Measurements from ENCODE around the gene GRIK4.

Gene GRIK4

DNA sequence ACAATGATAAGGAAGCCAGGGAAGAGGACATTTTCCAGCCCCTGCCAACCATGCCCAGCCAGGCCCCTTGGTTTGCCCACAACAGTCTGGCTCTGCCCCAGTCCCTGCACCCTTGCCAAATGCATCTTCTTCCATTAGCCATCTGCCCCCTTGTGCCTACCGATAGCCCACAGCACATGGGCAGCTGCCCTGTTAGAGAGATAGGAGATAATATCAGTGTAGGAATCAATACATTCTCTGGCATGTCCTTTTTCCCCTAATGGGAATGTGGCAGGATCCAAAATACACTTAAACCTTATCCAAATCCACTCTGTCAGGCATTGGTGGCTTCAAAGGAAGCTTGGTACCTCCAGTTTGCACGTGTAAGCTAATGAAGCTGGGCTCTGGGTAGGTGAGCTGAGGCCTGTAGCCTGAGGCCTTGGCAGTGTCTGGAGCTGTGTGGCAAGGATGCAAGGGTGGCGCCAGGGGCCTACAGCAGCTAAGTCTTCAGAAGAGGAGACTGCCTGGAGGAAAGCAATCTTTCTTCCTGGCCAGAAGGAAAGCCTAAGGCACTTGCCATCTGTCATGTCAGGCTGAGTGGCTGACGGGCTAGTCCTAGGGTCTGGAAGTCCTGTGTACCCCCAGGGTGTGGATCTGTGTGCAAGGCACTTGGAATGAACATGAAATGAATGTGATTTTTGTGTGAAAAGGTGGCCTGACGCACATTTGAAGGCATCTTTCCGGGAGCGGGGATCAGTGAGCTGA is 348.2 kb downstream of the GRIK4 start:
- DNase-seq: no peak

DNA sequence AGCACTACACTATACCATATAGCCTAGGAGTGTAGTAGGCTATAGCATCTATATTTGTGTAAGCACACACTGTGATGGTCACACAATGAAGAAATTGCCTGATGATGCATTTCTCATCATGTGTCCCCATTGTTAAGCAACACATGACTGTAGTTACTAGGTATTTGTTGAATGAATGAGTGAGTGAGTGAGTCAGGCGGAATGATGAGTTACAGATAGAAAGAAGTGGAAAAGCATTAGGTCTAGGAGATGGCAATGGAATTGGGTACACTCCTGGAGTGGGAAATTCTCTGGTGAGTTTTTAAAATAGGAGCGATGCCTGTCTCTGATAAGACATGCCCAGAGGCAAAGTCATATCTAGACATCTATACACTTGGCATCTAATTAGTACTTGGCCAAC is 351.8 kb downstream of the GRIK4 start:
- no peak for DNase-seq

DNA sequence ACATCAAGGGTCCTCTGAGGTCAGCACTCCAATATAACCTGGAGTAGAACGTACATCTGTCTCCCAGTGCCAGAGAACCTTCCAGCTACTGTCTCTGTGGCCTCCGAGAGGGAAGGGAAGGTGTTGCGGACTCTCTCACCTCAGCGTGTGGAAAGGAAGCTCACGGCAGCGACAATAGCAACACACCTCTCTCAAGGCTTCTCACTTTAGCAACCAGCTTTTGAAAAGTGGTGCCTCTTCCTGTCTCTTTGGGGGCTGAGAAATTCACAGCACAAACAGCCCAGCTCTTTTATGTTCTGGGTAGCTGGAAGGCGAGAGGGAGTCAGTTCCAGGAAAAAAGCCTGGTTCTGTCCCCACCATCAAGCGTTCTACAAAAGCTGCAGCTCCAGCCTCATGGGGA is 355.5 kb downstream of the GRIK4 start:
- DNase-seq: no peak

DNA sequence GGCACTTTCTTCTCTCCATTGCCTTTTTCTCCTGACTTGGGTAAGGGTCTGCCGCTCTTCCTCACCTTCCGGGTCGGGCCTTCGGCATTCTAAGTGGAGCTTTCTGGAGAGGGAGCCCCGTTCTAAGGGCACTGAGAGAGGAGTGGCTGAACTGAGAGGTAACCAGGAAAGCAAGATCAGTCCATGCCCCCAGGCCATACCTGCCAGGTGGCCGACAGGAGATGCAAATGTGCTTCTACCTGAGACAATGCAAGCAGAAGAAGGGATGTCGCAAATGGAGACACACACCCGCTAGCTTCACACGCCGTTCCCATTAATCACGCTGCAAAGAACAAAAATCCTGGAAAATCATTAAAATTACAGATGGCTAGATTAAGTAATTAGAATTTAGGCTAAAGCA is 356.0 kb downstream of the GRIK4 start:
- DNase-seq: no peak

DNA sequence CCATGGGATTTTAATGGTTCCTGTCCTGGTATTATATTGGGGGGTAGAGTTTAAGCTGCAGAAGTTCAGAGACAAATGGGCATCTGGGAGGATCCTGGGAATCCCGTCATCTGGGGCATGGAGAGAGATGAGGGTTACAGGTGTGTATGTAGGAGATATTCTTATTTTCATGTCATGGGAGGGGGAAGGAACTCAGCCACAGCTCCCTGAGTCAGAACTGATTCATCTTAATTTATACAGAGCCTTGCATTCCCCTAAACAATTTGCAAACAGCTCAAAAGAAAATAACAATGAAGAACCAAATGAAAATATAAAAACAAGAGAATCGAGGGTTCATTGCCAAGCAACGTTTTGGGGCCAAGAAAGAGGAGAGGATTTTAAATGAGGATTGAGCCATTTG is 356.4 kb downstream of the GRIK4 start:
- DNase-seq: no peak

DNA sequence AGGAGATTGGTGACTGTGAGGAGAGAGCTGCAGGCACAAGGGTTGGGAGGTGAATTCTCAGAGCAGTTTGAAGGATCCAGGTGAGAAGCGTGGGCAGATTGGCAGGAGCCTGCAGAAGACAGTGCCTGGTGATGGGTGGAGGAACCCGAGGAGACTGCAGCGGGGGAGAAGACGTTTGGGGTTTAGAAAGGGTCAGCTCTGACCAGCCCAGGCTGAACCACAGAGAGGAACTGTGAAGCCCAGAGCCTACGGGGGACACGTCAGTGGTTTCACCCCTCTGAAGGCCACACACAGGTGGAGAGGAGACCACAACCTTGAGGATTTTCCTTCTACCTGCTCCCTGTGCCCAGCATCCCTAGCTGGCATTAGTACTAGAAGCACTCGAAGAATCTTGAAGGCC is 357.5 kb downstream of the GRIK4 start:
- DNase-seq: no peak

DNA sequence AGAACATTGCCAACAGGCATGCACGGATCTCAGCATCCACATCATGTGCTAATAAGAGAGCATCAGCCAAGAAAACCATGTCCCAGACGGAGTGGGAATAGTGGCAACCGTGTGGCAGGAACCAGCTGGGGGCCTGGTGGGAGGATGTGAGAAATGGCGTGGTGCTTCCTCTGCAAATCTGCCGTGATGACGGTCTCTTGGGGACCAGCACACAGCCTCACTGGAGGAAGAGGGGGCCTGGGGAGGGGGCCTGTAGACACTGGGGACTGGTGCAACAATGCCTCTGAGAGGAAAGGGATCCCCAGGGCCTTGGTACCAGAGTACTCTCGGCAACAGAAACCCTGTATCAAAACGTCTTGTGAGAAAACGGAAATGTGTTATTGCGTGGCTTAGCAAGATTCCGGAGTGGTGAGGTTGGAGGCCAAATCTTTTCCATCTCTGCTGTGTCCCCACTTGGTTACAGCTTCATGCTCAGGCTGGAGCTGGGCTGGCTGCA is 358.0 kb downstream of the GRIK4 start:
- no peak for DNase-seq

DNA sequence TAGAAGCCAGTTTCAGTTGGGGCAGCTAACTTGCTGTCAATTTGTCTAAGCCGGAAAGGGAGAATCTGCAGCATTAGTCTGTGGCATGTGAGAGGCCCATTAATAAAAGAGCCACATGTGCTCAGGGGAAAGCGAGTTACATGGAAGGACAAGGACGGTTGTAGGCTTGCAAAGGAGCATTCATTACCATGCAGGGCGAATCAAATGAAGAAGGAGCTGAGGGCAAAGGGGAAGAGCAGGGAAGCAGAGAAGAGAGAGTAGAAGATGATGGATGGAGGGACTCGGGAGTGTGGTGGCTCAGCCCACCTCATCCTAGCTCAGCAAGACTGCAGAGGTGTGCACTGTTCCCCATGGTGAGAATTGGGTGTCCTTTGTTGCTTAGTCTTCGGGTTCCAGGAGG is 359.6 kb downstream of the GRIK4 start:
- DNase-seq: no peak

DNA sequence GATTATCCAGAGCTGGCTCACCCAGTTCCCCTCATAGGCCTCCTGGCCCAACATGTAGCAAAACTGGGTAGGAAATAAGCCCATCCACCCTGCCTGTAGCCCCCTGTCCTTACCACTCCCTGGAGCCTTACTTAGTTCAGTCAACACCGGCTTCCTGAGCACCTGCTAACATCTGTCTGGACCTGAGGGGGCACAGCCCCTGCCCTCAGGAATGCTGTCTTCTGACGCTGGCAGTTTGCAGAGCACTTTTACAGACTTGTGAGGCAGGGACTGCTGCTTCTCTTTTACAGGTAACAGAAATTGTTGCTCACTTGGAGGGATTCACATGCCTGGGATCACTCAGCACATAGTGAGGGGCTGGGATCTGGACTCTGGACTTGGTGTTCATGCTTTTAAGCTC is 360.4 kb downstream of the GRIK4 start:
- DNase-seq: no peak

DNA sequence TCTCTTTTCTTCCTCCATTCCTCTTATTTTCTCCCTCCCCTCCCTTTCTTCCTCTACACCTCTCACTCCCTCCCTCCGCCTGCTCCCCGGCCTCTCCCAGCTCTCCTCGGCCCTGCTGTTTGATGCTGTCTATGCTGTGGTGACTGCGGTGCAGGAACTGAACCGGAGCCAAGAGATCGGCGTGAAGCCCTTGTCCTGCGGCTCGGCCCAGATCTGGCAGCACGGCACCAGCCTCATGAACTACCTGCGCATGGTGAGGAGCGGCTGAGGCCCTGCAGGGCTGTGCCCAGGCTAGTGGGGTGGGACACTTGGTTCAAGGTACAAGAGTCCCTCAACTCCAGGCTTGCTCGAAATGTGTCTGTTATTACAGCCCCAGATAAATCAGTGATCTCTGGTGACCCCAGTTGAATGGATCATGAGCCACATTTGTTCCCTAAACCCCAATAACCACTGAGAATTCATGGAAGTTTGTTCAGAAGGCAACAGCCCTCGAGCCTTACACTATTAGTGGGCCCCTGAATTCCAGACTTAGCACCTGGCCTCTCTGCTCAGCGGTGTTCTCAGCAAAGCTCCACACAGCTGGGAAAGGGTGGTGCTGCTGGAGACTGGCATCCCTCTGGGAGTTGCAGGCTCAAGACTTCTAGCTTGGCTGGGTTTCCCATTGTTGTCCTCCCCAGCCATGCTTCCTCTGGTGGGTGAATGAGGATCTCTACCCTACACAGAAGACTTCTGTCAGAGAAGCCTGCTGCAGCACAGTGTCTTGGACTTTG is 362.6 kb downstream of the GRIK4 start:
- no peak for DNase-seq

DNA sequence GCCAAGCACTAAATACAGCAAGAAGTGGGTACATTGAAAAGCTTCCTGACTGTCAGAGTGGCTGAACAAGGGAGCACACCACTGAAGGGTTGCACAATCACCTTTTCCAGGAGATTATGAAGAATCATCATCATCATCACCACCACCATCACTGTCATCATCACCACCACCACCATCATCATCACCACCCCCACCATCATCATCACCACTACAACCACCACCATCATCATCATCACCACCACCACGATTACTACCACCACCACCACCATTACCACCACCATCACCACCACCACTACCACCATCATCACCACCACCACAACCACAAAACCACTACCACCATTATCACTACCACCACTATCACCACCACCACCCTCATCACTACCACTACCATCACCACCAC is 364.4 kb downstream of the GRIK4 start:
- no peak for DNase-seq

DNA sequence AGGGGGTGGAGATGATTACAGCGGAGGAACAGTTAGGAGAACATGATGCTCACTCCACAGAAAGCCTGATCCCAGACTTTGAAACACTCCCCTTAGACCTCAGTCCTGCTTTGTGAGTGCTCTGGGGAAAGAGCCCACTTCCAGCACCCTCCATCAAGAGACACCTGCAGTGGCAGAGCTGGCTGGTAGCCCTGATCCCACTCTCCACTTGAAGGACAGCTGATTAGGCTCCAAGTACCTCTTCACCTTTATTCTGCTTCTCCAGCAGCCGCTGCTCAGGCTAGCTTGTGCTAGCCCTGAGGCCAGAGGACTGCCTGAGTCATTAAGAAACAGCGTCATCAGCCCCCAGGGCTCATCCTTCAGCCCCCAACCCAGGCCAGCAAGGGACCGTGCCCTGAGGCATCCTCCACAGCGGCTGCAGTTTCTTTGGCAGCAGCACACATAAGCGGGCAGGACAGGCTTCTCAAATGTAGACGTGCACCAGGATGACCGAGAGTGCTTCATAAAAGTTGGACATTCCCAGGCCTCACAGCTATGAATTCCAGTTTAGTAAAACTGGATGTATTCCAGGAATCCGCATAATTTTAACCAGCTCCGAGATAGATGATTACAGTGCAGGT is 366.3 kb downstream of the GRIK4 start:
- no peak for DNase-seq

DNA sequence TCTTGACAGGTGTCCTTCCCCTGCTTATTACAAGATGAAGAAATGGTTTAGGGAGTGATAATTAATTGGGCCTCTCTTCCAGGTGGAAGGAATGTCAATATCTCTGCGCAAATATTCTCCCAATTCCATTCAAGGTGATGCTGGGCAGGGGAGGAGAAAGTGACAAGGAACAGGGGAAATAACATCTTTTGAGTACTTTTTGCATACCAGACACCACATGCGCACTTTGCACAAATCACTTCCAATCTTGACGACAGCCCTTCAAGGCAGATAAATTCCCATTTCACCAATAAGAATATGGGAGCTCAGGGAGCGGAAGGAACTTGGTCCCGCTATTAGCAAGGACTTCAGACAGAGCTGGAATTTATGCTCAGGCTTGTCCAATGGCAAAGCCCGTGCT is 367.2 kb downstream of the GRIK4 start:
- DNase-seq: no peak

DNA sequence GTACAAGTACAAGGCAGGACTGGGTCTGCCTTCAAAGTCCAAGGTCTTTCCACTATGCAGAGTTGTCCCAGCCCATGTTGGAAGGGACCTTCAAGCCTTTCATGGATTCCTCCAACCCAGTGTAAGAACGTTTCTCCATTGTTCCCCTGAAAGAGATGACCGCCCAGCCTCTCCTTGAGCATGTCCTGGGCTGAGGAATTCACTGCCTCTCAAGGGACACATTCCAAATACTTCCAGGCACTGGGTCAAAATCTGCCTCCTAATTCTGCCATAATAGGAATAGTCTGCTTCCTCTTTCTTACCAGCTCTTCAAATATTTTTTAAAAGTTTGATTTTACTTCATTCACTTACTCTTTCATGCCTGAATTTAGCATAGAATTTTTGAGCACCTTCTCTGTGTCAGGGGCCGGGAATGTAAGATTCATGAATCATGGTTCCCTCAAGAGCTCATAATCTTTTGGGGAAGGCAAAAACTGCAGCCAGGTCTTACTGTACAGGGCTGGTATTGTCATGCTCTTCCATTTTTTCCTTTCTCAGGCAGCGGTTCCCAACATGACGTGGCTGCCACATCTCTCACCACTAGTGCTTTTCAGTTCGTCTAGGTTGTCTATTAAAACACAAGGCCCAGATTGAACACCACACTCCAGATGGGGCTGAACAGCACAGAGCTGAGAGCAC is 369.1 kb downstream of the GRIK4 start:
- no peak for DNase-seq

DNA sequence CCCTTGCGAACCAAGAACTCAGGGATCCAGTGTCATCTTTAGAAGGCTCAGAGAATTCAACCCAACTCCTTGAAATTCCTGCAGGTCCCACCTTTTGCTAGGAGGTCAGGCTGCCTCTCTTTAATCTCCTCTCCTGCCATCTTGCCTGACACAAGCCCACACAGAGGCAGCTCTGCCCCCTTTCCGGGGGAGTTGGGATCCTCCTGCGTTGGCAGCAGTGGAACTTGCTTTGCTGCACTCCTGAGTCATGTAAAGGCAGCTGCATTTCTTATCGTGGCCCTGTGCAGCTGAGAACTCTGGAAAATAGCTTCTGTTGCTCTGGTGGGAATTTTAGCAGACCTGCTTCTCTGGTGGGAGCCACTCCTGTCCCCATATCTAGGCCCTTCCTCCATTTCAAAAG is 370.0 kb downstream of the GRIK4 start:
- DNase-seq: no peak

DNA sequence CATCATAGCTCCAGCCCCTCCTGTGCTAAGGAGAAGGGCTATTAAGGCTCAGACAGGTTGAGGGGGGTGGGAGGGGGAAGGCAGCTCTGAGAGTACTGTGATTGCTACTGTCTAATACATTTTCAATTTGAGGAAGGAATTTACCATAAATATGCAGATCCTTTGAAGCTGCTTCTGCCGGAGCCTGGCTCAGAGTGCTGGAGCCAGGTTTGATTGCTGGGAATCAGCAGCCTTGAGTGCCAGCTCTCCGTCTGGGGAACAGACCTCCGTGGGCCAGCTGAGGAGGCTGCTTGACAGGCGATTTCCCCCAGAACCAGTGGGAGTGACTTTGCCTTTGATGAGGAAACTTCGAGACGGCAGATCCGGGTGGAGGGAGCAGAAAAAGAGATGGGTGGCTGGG is 370.6 kb downstream of the GRIK4 start:
- DNase-seq: no peak

DNA sequence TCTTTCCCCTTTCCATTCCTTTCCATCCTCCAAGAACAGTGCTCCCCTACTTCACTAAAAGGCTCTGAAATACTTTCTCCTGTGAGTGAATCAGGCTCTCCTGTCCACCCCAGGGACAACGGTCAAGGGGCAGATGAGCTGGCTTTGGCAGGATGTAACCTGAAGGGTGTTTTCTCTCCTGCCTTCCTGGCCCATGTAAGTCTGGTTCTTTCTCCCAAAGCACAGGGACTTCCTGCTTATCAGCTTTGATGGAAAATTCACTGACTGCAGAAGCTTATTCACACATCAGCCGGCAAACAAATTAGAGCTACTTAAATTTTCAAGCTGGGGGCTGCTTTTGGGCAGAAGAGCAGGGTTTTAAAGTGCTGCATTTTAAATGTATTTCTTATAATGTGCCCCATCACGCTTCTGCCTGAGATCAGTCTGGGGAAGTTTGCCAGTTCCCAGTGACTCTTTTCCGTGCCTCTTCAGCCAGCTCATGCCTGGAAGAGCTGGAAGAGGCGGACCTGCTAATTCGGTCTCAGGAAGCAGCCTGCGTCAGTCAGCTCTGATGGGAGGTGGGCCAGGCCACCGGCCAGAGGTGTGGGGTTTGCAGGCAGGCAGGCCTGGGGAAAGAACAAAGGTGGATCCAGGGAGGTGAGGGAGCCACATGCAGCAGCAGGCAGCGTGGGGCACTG is 372.0 kb downstream of the GRIK4 start:
- DNase-seq: no peak

DNA sequence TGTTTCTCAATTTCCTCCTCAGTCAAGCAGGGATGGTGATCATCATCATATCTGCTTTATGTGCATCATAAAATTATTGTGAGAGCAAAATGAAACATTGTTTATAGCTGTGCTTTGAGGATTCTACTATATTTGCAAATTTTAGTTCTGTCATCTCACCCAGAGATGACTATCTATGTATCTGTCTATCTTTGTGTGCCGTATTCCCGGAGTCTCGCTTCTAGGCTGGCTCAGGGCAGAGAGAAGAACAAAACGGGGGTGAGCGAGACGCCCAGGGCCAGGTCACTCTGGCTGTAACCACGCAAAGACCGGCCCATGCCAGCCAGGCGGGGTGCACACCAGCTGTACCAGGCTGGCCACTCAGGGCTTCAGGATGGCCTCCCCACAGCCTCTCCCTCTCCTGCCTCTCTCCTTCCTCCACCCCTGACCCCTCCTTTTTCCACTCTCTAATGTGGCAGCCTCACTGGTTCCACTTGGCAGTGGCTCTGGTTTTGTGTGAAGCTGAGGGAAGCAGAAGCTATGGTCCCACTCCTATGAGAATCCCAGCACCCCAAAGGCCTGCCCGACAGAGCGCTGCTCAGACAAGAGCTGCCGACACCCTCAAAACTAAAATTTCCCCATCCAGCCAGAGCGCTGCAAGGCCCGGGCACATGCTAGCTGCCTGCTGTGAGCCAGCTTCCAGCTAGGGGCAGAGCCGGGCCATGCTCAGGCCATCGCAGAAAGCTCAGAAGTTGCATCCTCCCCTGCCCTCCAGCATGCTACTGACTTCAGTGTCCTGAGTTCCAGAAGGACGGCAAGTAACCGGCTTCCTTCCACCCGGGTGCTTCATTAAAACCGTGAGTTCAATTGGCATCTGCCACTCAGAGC is 372.8 kb downstream of the GRIK4 start:
- DNase-seq: no peak

DNA sequence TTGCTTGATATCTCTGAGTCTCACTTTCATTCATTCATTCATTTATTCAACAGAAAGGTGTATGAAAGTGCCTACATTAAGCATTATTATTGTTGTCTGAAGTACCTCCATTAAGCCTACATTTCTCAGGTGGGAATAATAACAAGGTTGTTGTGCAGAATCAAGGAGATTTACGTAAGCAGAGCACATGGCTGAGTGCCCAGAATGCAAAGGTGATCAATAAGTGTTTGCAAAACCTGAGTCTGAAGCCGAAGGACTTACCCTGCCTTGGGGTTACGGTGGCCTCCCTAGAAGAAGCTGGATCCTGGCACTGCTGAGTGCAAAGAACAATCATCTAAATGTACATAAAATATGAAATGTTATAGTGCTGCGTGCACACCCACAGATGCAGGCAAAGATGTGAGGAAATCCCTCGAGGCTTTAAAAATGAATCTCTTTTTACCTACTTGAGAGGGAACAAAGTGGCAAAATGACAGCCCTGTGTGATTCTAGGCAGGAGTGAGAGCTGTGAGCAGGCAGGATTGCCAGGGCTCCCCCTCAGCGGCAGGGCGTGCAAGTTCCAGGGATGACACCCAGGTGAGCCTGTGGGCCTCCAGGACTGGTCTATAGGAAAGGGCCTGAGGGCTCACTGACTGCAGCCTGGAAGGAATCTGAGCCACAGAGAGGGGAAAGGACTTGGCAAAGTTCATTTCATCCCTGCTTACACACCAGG is 379.2 kb downstream of the GRIK4 start:
- DNase-seq: no peak

DNA sequence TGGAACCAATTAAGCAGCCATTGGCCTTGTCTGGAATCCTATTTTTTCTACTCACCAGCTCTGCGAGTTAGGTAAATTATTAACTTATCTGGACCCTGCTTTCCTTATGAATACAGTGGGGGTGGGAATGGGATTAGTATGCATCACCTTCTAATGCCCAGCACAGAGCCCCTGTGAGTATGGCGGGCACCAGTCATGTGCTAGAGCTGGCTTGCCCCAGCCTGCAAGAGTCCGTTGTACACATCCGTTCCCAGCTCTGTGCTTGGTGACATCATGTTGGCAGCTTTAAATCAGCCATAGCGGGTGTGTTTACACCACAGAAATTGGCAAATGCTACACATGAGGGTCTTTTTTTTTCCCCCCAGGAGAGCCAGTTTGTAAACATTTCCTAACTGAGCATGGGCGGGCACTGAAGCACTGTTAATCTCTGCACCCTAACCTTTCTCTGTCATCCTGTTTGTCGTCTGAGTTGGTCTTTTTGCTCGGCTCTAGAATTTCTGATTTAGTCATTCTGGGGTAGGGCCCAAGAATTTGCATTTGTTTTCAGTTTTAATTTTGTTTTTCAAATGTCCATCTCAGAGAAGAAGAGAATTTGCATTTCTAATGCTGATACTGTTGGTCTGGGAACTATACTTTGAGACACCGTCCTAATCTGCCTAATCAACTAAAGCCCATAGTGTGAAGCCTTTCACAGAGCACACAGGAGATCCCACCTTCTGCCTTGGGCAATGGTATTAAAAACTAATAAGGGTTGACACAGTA is 382.1 kb downstream of the GRIK4 start:
- DNase-seq: no peak
